VCaP (cell line): ENCODE data around the gene PCDHB12.
"Not testable (repeated sequence)": the region's sequence is repeated elsewhere in the genome, so short reads cannot be mapped to it uniquely, and the experiment has no call there.

ENCODE experiments used
- H3K27ac ChIP-seq: fragments of 450-650 bp; 2 replicates; pipeline ENCODE4 v1.5.1; 2017
- CTCF ChIP-seq: fragments of 450-650 bp; conservative IDR thresholded peaks from 2 replicates; pipeline ENCODE4 v1.5.1; 2017; ENCODE audit warnings: mild to moderate bottlenecking, moderate library complexity

PCDHB12 gene

GRCh38 chr5:141182248-141182647 is 26.3 kb upstream of the PCDHB12 start, which contains the start of gene PCDHB16:
PCDHB16 (plus strand) TSS chr5:141182387; CDS start chr5:141182560, 173 bp downstream.
- no peak within 1 kb of the TSS for H3K27ac ChIP-seq
- peak; percentile 74 for TF ChIP-seq CTCF

- H3K27ac ChIP-seq = not testable (repeated sequence)
These were observed 24.2 kb upstream of the PCDHB12 start for GRCh38 chr5:141184117-141184855.

GRCh38 chr5:141186897-141187512 is 21.5 kb upstream of the PCDHB12 start, which contains the start of gene PCDHB9:
PCDHB9 (plus strand) TSS chr5:141187161; CDS start chr5:141187319, 158 bp downstream.
- H3K27ac ChIP-seq = no peak within 1 kb of the TSS
- peak; percentile 86 for TF ChIP-seq CTCF

GRCh38 chr5:141188682-141189081 is 19.8 kb upstream of the PCDHB12 start:
- H3K27ac ChIP-seq = not testable (repeated sequence)

- H3K27ac ChIP-seq = not testable (repeated sequence)
These were observed 19.4 kb upstream of the PCDHB12 start for GRCh38 chr5:141189131-141189530.

- TF ChIP-seq CTCF = peak; percentile 91
- peak within 1 kb of the TSS; percentile 42; the same call in 1 of the 2 replicates for H3K27ac ChIP-seq
These were observed 16.3 kb upstream of the PCDHB12 start, which contains the start of gene PCDHB10 for GRCh38 chr5:141192110-141192725. PCDHB10 (plus strand) TSS chr5:141192353; CDS start chr5:141192553, 200 bp downstream.

- not testable (repeated sequence) for H3K27ac ChIP-seq
These were observed 14.2 kb upstream of the PCDHB12 start for GRCh38 chr5:141194332-141194731.

GRCh38 chr5:141196363-141196762 is 12.2 kb upstream of the PCDHB12 start:
- no peak for TF ChIP-seq CTCF
- no peak overlapping the region for H3K27ac ChIP-seq

GRCh38 chr5:141199359-141200235 is 8.9 kb upstream of the PCDHB12 start, which contains the start of gene PCDHB11:
PCDHB11 (plus strand) TSS chr5:141199627; CDS start chr5:141199775, 148 bp downstream.
- peak; percentile 87 for TF ChIP-seq CTCF

GRCh38 chr5:141201126-141201525 is 7.4 kb upstream of the PCDHB12 start:
- H3K27ac ChIP-seq = not testable (repeated sequence)

More at GRCh38 chr5:141199359-141200235, 8.9 kb upstream of the PCDHB12 start, which contains the start of gene PCDHB11:
- H3K27ac ChIP-seq = peak within 1 kb of the TSS; percentile 73

- H3K27ac ChIP-seq = not testable (repeated sequence)
These were observed 6.9 kb upstream of the PCDHB12 start for GRCh38 chr5:141201646-141202045.

GRCh38 chr5:141210281-141210680 is 1.8 kb downstream of the PCDHB12 start:
- H3K27ac ChIP-seq = not testable (repeated sequence)

- not testable (repeated sequence) for H3K27ac ChIP-seq
These were observed 2.3 kb downstream of the PCDHB12 start for GRCh38 chr5:141210849-141211248.
